T-helper 22 cell (primary cell): ENCODE results near the gene EML4.

Source experiments
- DNase-seq: peaks from one replicate; pipeline ENCODE4 v3.0.0-alpha.2; 2020; ENCODE audit warnings: low read depth

EML4 gene

DNA sequence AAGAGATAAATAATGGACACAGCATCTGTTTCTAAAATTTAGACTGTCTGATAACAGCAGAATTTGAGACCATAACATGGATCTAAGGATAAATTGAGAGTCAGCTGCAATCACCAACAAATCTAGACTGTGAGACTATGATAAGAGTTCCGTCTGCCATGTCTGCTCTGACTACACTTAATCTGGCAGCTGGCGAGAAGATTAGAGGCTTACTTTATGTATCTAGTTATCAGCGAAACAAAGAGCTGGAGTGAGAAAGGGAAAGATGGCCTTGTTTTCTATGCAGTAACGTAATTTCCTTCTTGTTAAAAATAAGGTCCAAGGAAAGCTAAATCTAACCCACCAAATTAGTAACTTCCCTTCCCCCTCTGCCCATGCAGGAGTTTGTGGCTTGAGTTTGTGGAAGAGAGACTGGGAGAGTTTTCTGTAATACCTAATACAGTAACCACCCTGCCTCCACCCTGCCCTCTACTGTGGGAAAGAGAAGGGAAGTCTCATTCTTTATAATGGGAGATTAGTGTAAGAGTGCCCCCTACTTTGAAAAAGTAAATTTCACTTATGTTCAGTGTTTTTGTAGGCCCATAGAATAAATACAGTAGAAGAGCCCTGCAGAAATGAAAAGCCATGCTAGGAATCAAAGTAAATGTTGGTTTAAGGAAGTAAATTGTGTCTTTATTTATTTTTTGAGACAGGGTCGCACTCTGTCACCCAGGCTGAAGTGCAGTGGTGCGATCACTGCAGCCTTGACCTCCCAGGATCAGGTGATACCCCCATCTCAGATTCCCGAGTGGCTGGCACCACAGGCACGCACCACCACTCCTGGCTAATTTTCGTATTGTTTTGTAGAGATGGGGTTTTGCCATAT is 27.5 kb downstream of the EML4 start:
- DNase-seq = no peak

DNA sequence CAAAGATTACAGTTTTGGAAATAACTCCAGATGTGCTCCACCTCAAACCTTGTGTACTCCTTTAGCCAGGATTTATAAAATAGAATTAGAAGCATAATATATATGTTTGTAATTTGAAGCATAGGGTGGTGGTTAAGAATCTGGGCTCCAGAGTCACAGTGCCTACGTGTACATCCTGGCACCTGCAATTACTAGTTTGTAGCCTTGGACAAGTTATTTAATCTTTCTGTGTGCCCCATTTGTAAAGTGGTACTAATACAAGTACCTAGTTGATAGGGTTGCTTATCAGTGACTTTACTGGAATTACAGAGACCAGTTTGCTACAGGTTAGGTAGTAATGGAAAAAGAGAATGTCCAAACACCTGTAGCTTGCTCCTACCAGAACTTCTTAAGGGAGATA is 28.6 kb downstream of the EML4 start:
- DNase-seq = no peak

DNA sequence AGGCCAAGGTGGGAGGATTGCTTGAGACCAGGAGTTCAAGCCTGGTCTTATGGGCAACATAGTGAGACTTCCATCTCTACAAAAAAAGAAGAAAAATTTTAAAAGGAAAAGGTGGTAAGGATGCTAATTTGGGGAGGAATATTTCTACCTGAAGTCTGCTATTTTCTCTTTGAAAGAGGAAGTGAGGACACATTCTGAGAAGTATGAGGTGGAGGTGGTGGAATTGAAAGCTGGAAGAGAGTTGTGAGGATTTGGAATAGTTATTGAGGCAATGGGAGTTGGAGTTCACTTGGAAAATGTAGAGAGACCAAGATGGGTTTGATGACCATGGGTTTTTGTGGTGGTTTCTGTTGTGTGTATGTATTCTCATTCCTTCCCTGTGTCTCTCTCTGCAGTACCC is 29.3 kb downstream of the EML4 start:
- DNase-seq = no peak

DNA sequence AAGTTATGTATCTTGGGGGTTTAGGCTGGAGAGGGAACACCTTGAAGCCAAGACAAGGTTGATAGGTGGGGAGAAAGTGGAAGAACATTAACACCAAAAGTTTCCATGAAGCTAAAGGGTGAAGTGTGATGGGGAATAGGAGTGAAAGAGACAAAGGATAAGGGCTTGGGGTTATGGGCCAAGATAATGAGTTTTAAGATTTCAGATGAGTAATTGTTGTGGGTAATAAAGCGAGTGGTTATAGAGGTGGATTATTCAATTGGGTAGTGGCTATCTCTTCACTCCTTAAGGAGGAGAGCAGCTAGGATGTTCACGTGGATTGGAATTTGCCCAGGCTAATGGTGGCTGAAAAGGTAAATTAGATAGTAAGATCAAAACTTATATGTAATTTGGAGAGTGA is 29.8 kb downstream of the EML4 start:
- no peak for DNase-seq

DNA sequence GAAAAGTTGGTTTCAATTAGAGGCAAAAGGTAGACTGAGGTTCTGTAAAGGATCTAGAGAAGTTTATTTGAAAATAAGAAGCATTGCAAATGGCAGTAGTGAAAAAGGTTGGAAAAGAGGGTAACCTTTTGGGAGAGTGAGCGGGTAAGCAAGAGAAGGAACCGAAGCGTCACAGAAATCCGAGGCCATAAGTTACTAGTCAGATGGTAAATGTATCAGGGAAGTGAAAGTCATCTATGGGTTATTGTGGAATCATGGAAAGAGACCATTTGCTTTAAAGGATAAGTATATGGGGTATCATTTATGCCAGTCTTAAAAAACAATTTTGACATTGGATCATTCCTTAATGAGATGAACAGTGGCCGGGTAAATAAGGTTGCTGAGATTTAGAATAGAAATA is 30.5 kb downstream of the EML4 start:
- no peak for DNase-seq

DNA sequence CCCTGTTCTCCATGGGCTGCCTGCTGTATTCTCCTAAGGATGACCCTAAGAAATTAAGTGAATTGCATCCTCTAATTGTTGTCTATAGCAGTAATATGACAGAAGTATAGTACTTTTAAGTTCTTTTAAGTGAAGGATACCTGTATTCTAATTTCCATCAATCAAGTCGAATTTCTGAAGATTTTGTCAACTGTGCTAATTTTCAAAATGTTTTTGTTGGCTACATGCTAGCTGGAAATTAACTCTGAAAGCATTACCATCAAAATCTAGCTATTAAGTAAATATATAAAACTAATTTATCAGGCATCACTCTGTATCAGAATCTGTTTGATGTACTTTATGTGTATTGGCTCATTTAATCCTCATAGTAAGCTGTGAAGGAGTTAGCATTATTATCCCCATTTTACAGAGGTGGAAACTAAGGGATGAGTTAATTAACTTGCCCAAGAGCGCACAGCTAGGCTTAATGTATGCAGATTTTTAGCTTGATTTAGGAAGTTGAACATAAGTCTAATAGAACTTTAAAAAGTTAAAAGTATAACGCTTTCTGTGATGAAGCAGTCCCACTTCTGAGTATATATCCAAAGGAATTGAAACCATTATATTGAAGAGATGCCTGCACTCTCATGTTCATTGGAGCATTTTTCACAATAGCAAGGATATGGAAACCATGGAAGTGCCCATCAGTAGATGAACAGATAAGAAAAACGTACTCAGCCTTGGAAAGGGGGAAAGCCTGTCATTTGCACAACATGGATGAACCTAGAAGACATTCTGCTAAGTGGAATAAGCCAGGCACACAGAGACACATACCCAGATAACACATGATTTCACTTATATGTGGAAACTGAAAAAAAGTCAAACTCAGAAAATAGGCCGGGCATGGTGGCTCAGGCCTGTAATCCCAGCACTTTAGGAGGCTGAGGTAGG is 32.0 kb downstream of the EML4 start:
- DNase-seq = no peak

DNA sequence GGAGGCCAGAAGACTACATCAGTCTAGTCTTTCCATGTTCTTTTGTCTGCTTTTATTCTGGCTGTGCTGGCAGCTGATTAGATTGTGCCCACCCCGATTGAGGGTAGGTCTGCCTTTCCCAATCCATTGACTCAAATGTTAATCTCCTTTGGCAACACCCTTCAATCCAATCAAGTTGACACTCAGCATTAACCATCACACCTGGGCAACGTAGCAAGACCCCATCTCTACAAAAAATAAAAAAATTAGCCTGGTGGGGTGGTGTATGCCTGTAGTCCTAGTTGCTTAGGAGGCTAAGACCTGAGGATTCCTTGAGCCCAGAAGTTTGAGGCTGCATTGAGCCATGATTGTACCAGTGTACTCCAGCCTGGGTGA is 33.5 kb downstream of the EML4 start:
- no peak for DNase-seq

DNA sequence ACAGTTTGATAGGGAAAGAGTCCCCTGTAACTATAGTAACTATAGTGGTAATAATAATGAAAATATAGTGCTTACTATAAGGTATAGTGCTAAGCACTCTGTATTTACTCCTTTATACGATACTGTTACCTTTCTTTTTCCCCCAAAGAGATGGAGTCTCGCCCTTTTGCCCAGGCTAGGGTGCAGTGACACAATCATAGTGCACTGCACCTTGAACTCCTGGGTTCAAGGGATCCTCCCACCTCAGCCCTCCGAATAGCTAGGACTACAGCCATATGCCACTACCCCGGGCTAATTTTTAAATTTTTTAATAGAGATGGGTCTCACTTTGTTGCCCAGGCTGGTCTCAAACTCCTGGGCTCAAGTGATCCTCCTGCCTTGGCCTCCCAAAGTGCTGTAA is 34.6 kb downstream of the EML4 start:
- DNase-seq = no peak

DNA sequence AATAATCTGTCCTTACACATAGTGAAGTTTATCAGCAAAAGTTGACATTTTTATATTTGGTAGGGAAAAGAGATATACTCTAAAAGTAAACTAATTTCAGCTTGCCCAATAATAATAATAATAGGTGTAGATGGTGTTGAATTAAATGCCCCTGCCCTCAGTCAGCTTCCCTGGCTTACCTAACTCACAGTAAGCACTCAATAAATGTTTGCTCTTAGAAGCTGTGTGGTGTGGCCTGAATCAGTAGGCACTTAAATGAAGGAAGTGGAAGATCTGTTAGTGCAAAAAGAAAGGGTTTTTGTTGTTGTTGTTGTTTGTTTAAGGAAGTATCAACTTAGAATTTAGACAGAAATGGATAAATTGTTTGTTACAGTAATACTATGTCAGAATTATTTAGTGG is 36.2 kb downstream of the EML4 start:
- no peak for DNase-seq

DNA sequence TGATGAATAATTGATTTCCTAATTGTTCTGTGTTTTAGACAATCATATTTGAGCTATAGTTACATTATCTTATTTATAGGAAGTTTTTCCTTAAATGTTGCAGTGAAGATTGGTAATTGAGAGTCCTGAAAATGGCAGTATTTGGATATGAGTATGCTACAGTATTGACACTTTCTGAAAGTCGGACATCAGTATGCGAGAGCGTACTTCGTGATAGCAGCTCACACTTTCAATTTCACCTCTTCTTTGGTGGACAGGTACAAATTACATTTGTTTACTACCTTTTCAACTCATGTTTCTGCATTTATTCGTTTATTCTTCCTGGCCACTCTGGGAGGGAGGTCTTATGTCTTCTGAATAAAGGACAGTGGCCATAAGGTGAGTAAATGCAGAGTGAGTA is 38.7 kb downstream of the EML4 start:
- no peak for DNase-seq

DNA sequence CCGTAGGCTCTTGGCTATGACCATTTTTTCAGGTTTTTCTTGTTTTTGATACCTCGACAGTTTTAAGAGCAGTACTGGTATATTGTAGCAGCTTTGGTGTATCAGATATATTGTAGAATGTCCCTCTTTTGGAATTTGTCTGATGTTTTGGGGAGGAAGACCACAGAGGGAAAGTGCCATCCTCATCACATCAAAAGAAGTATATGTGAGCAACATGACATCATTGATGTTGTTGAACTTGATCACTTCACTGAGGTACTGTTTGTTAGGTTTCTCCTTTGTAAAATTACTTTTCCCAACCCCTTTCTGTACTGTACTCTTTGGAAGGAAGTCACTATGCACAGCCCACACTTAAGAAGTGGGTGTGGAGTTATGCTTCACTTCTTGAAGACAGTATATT is 41.0 kb downstream of the EML4 start:
- no peak for DNase-seq

DNA sequence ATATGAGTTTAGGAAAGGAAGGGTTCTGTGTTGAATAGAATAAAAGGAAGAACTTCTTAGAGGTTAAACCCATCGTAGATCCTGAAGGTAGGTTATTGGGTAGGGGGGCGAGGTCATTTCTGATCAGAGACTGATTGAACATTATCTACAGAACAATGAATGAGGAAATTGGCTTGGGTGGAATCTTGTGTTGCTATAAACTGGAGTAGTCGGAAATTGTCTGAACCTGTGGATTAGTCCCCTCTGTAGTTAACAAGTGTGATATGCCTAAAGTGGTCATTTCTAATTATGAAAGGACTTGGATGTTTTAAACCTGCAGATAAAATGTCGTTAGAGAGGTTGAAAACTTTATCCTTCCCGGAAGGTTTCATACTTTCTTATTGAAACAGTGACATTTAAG is 42.1 kb downstream of the EML4 start:
- DNase-seq = no peak

DNA sequence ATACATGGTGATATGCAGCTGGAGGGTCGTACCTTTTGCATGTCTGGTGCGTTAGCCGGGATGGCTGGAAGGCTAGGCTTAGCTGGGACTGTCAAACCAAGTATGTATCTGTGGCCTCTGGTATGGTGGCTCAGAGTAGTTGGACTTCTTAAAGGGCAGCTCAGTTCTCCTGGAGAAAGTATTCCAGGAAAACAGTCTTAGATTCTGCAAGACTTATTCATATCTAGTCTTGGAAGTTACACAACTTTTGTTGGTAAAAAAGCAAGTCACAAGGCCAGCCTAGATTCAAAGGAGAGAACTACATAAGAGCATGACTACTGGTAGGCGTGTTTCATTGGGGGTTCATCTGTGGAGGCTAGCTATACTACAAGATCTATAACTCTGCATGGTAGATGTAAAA is 45.5 kb downstream of the EML4 start:
- no peak for DNase-seq

DNA sequence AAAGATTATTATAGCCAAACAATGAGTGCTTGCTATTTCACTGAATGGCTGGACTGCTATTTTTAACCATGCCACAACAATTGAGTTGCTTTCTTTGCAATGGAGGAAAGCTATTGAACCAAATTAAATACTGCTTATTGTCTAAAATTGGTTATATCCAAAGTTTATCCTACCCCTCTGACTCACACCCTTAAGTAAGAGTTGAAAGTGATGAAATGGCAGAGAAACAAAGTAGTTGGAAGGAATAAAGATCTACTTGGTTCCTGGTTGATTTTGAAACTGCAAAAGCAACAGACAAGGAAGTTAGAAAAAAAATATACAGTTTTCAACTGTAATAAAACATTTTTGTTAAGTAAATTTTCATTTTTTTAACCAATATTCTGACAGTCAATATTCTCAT is 47.5 kb downstream of the EML4 start:
- no peak for DNase-seq

DNA sequence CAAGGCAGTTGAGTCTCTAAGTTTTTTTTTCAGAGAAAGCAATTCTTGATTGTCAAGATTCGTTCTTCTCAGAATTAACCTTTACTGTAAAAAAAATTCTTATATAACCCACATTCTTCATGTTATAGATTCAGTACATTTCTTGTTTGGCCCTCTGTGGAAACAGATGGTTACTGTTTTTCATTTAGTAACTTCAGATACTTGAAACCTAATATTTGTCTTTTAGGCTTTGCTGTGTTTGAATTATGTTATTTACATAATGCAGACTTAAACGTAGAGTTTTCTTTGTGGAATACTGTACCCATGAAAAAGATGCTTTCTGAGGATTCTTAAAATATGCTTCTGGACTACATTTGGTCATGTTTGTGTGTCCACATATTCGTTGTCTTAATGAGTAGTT is 48.2 kb downstream of the EML4 start:
- DNase-seq = no peak

DNA sequence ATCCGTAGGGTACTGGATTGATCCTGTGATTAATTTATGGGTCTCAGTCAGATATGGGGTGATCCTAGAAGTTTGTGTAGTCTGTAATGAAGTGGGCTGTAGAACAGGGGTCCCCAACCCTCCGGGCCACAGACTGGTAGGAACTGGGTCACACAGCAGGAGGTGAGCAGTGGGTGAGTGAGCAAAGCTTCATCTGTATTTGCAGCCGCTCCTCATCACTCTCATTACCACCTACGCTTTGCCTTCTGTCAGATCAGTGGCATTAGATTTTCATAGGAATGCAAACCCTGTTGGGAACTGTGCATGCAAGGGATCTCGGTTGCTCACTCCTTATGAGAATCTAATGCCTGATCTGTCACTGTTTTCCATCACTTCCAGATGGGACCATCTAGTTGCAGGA is 48.8 kb downstream of the EML4 start:
- DNase-seq = no peak

DNA sequence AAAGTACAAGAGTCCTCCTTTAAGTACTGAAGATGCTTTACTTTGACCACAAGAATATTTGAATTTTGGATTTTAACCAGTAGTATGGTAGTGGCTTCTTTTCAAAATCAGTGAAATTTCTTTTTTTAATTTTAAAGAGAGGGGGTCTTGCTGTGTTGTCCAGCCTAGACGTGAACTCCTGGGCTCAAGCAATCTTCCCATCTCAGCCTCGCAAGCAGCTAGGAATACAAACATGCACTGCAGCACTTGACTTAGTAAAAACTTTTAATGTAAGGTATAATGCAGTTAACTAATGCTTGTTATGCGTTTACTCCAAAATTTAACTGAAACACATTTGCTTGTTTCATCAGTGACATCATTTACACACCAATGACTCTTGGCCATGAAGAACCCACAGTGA is 49.6 kb downstream of the EML4 start:
- DNase-seq = no peak

DNA sequence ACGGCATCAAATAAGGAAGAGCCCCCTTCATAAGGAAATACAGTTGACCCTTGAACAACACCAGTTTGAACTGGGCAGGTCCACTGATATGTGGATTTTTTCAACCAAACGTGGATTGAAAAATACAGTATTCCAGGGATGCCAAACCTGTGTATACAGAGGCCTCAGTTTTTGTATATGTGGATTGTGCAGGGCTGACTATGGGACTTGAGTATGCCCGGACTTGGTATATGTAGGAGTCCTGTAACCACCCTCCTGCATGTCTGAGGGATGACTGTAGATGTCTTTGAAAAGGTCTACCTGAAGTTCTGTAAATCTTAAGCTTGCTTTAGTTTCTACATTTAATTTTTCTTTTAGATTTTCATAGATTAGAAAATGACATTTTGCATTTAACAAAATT is 50.0 kb downstream of the EML4 start:
- no peak for DNase-seq

DNA sequence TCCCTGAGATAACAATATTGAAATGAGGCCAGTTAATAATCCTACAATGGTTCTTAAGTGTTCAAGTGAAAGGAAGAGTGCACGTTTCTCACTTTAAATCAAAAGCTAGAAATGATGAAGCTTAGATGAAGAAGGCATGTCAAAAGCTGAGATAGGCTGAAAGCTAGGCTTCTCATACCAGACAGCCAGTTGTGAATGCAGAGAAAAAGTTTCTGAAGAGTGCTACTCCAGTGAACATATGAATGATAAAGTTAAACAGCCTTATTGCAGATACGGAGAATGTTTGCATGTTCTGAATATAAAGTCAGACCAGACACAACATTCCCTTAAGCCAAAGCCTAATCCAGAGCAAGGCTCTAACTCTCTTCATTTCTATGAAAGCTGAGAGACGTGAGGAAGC is 51.4 kb downstream of the EML4 start:
- DNase-seq = no peak

DNA sequence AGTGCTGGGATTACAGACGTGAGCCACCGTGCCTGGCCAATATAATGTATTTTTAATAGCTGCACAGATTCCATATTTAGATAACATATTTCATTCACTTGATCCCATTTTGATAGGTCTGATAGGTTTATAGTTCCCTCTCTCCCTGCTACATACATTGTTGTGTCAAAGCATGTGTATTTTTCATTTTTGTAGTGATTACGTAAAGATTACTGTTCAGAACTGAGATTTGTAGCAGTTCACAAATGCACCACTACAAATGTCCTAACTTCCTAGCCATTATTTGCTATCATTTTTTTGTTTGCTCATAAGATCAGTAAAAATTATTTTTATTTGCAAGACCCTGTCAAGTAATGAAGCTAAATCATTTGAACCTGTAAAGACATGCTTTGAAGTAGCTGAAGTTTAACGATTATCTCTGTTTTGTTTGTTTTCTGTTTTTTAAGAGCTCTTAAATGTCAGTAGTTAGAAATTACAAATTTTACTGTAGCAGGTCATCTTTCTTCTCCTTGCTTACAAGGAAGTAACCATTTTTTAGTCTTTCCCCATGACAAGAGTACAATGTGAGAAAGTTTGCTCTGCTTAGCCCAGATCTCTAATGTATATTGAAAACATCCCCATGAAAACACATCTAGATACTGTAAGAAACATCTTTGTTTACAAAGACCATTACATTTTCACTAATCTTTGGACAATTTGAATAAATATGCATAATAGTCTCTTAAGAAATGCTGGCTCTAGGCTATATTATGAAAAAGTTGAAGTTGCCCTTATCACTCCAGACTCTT is 54.1 kb downstream of the EML4 start:
- no peak for DNase-seq

DNA sequence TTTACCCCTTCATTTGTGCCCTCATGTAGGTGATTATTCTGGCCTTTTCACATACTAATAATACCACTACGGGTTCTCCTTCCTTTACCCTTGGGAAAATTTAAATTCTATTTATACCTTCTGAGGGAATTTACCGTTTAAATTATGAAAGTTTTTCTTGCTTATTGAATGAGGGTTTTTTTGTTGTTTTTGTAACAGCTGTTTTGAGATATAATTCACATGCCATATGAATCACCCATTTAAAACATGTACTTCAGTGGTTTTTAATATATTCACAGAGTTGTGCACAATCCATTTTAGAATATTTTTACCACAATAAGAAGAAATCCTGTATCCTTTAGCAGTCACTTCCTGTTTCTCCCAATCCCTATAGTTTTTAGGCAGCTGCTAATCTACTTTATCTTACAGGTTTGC is 54.7 kb downstream of the EML4 start:
- DNase-seq = no peak

DNA sequence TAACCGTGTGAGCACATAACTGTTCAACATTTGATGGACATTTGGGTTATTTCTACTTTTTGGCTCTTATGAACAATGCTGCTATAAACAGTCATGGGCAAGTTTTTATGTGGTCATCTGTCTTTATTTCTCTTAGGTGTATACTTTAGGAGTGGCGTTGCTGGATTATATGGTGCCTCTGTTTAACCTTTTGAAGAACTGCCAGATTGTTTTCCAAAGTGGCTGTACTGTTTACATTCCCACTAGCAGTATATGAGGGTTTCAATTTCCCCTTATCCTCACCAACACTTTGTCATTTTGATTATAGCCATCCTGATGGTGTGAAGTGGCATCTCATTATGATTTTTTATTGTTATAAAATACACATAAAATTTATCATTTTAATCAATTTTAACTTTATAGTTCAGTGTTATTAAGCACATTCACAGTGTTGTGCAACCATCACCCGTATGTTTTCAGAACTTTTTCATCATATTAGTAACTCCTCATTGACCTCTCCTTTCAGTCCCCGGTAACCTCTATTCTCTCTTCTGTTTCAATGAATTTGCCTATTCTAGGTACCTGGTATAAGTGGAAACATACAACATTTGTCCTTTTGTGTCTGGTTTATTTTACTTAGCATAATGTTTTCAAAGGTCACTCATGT is 55.4 kb downstream of the EML4 start:
- no peak for DNase-seq
